Ramos (cell line): ENCODE results near the gene MMP26.
"Not testable (repeated sequence)": the region's sequence is repeated elsewhere in the genome, so short reads cannot be mapped to it uniquely, and the experiment has no call there.

Source experiments
- in situ Hi-C: fragments of 300-500 bp; cut with MboI; formaldehyde crosslinking; loops from one replicate; pipeline ENCODE4 v1.14.3; 2022; ENCODE audit warnings: low sequenced_read_pairs; ENCODE audit not compliant: unreplicated experiment

The MMP26 gene

DNA sequence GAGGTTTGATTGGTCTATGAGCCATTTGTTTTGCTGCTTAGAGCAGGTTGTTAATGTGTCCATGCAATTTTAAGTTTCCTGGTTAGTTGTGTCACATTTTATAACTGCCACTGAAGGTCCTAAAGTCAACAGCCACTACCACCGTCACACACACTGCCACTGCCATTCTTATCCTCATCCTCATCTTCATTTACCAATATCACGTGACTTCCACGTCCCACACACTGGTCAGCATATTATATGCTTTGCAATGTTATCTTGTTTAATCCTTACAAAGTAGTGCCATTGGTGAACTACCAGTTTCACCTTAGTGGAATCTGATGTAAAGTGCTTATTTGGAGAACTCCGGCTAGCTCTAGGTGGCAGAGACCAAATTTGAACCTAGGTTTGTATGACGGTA, 9.7 kb downstream of the MMP26 start:
- in situ Hi-C loops: no loop called here

DNA sequence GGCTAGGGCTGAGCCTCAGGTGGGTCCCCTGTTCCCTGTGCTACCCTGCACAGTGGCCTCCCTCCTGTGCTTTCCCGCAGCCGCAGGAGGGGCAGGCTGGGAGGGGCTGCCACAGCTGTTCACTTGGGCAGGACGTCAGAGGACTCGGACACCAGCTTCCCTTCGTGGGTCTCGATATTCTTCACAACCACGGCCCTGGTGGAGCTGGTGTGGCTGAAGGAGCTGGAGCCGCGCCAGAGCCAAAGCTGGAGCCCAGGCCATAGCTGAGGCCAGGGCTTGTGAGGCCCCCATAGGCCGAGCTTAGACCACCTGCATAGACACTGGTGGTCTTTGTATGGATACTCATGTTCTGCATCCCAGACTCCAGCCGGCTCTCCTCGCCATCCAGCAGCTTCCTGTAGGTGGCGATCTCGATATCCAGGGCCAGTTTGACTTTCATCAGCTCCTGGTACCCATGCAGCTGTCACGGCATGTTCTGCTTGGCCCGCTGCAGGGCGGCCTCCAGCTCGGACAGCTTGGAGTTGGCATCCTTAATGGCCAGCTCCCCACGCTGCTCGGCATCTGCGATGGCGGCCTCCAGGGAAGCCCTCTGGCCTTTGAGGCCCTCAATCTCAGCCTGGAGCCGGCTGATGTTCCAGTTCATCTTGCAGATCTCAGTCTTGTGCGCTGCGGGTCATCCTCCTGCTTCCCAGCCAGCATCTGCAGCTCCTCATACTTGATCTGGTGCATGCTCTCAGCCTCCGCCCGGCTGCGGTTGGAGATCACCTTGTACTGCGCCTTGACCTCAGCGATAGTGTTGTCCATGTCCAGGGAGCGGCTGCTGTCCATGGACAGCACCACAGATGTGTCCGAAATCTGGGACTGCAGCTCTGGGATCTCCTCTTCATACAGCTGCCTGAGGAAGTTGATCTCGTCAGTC, 18.3 kb downstream of the MMP26 start:
- in situ Hi-C loops: not testable (repeated sequence)

DNA sequence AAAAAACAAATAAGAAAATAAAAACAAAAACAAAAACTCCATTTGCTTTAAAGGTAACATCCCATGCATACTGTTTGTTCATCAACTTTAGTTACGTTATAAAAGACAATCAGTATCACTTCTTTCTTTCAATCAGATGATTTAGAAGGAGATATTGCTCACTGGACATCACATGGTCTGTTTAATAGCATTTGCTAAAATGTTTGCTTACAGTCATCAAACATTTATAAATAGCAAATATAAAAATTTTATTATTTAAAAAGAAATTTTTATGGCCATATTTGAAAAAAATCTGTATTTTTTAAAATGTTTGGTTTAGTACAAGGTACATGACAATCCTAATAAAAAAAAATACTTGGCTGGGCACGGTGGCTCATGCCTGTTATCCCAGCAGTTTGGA, 22.6 kb downstream of the MMP26 start:
- in situ Hi-C loops: no loop called here

DNA sequence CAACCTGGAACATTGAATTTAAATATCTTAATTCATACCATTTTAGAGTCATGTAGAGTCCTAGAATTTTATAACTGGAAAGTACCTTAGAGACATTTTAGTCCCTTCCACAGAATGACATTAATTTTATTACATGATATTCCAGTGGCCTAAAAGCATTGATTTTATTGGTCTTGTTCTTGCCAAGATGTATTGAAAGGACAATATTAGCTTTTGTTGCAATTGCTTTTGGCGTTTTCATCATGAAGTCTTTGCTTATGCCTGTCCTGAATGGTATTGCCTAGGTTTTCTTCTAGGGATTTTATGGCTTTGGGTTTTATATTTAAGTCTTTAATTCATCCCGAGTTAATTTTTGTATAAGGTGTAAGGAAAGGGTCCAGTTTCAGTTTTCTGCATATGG, 36.2 kb downstream of the MMP26 start:
- in situ Hi-C loops: no loop called here

DNA sequence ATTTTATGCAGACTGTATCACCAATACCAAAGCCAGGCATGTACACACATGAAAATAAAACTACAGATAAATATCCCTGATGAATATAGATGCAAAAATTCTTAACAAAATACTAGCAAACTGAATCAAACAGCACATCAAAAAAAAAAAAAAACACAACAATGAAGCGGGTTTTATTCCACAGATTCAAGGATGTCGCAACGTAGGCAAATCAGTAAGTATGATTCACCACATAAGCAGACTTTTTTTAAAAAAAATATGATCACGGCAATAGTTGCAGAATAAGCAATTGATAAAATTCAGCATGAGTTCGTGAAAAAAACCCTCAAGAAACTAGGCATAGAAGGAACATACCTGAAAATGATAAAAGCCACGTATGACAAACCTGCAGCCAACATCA, 43.9 kb downstream of the MMP26 start:
- in situ Hi-C loops: no loop called here

DNA sequence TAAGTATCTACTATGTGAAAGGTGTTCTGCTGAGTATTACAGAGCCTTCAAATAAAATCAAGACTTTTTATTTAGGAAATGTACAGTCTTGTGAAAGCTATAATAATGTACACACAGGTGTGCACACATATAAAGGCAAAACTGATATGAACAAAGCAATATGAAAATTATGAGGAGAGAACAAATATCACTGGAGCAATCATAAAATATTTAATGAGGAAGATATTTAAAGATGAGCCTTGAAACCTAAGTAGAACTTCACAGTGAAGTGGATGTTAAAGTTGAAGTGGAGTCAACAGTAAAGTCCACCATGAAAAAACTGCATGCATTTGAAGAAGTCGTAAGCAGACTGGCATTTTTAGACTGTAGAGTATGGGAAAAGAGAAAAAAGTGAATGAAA, 46.6 kb downstream of the MMP26 start:
- in situ Hi-C loops: no loop called here
